GM12873 (cell line): ENCODE data around the gene ARHGAP9.

Experiments
- CTCF ChIP-seq: IDR thresholded peaks from 2 replicates; pipeline ENCODE4 v1.5.1; 2012; ENCODE audit warnings: low read depth, mild to moderate bottlenecking, moderate library complexity, low read length, control low read depth; ENCODE audit not compliant: insufficient read depth; ENCODE audit errors: missing control alignments

The ARHGAP9 gene

GRCh38 chr12:57514720-57515407 is 35.2 kb upstream of the ARHGAP9 start:
- TF ChIP-seq CTCF, result no peak

GRCh38 chr12:57513266-57513665 is 33.6 kb upstream of the ARHGAP9 start:
- TF ChIP-seq CTCF, result no peak

- TF ChIP-seq CTCF, result no peak
Measured at GRCh38 chr12:57512665-57513064, 33.0 kb upstream of the ARHGAP9 start.

- no peak for TF ChIP-seq CTCF
Measured at GRCh38 chr12:57511588-57512325, 32.1 kb upstream of the ARHGAP9 start.

- TF ChIP-seq CTCF, result no peak
Measured at GRCh38 chr12:57511161-57511560, 31.5 kb upstream of the ARHGAP9 start.

GRCh38 chr12:57500213-57500612 is 20.5 kb upstream of the ARHGAP9 start:
- TF ChIP-seq CTCF, result no peak

- TF ChIP-seq CTCF, result no peak
Measured at GRCh38 chr12:57498571-57498970, 18.9 kb upstream of the ARHGAP9 start.
